GM19452 (cell line): ENCODE results near the gene ACTN4.
"Not testable (repeated sequence)": the region's sequence is repeated elsewhere in the genome, so short reads cannot be mapped to it uniquely, and the experiment has no call there.

Source experiments
- ATAC-seq: cut with Tn5 transposase; IDR thresholded peaks from one replicate; pipeline ENCODE4 v1.9.1; 2021; ENCODE audit not compliant: unreplicated experiment

ACTN4 gene

GRCh38 chr19:38735257-38735686 lies 87.8 kb downstream of the ACTN4 start:
- no peak for ATAC-seq

- no peak for ATAC-seq
Observed at GRCh38 chr19:38736036-38736412, 88.6 kb downstream of the ACTN4 start.

GRCh38 chr19:38736413-38737280 lies 89.2 kb downstream of the ACTN4 start:
- ATAC-seq = no peak

GRCh38 chr19:38737281-38737865 lies 89.9 kb downstream of the ACTN4 start:
- no peak for ATAC-seq

- ATAC-seq = no peak
Observed at GRCh38 chr19:38737921-38738737, 90.7 kb downstream of the ACTN4 start.

GRCh38 chr19:38739440-38740256 lies 92.2 kb downstream of the ACTN4 start:
- no peak for ATAC-seq

- ATAC-seq = no peak
Observed at GRCh38 chr19:38740257-38740592, 92.8 kb downstream of the ACTN4 start.

GRCh38 chr19:38740932-38741331 lies 93.5 kb downstream of the ACTN4 start:
- no peak for ATAC-seq

GRCh38 chr19:38741670-38742069 lies 94.2 kb downstream of the ACTN4 start:
- no peak for ATAC-seq

- no peak for ATAC-seq
Observed at GRCh38 chr19:38742296-38742695, 94.8 kb downstream of the ACTN4 start.

- ATAC-seq = no peak
Observed at GRCh38 chr19:38742906-38743305, 95.5 kb downstream of the ACTN4 start.

- ATAC-seq = no peak
Observed at GRCh38 chr19:38743394-38744297, 96.2 kb downstream of the ACTN4 start.

- no peak for ATAC-seq
Observed at GRCh38 chr19:38744298-38744681, 96.8 kb downstream of the ACTN4 start, which contains the start of gene CAPN12. TSS of gene CAPN12 (minus strand) at chr19:38744474. CDS start at chr19:38744165, 309 bp downstream.

- no peak for ATAC-seq
Observed at GRCh38 chr19:38744874-38745273, 97.4 kb downstream of the ACTN4 start.

GRCh38 chr19:38745316-38745715 lies 97.9 kb downstream of the ACTN4 start:
- no peak for ATAC-seq

- not testable (repeated sequence) for ATAC-seq
Observed at GRCh38 chr19:38753783-38754182, 106.3 kb downstream of the ACTN4 start.

GRCh38 chr19:38754196-38754595 lies 106.7 kb downstream of the ACTN4 start:
- not testable (repeated sequence) for ATAC-seq

- ATAC-seq = no peak
Observed at GRCh38 chr19:38759590-38760003, 112.1 kb downstream of the ACTN4 start.

GRCh38 chr19:38760805-38761517 lies 113.5 kb downstream of the ACTN4 start:
- not testable (repeated sequence) for ATAC-seq
